Right hindlimb (tissue), 1 donor: ENCODE results near the gene JSRP1.

Experiments used
- DNase-seq: peaks from one replicate; pipeline ENCODE4 v3.0.0-alpha.2; 2018

The JSRP1 gene

GRCh38 chr19:2246801-2247361 lies 9.3 kb downstream of the JSRP1 start:
- peak; percentile 38 for DNase-seq

- peak; percentile 17 for DNase-seq
Observed at GRCh38 chr19:2246014-2246620, 10.1 kb downstream of the JSRP1 start.

- peak; percentile 16 for DNase-seq
Observed at GRCh38 chr19:2245273-2245672, 10.9 kb downstream of the JSRP1 start.

GRCh38 chr19:2244486-2244885 lies 11.7 kb downstream of the JSRP1 start:
- DNase-seq: no peak

- DNase-seq: no peak
Observed at GRCh38 chr19:2244125-2244411, 12.1 kb downstream of the JSRP1 start.

- no peak for DNase-seq
Observed at GRCh38 chr19:2243274-2244124, 12.7 kb downstream of the JSRP1 start.

- DNase-seq: no peak
Observed at GRCh38 chr19:2242816-2243215, 13.4 kb downstream of the JSRP1 start.

GRCh38 chr19:2242092-2242537 lies 14.1 kb downstream of the JSRP1 start:
- DNase-seq: no peak

- DNase-seq: no peak
Observed at GRCh38 chr19:2240881-2241760, 15.1 kb downstream of the JSRP1 start.

- no peak for DNase-seq
Observed at GRCh38 chr19:2239771-2240770, 16.1 kb downstream of the JSRP1 start.

GRCh38 chr19:2239173-2239572 lies 17.0 kb downstream of the JSRP1 start:
- DNase-seq: no peak

GRCh38 chr19:2237869-2238153 lies 18.4 kb downstream of the JSRP1 start:
- no peak for DNase-seq

GRCh38 chr19:2237051-2237868 lies 19.0 kb downstream of the JSRP1 start:
- DNase-seq: no peak

- peak; percentile 99 for DNase-seq
Observed at GRCh38 chr19:2236314-2237050, 19.7 kb downstream of the JSRP1 start, which contains the start of the genes PLEKHJ1 and SF3A2. Gene PLEKHJ1, minus strand, starts transcription at chr19:2236329. Its CDS starts 81 bp downstream, at chr19:2236248. Gene SF3A2, plus strand, starts transcription at chr19:2236824. Its CDS starts 6,595 bp downstream, at chr19:2243419.

GRCh38 chr19:2236064-2236313 lies 20.2 kb downstream of the JSRP1 start:
- no peak for DNase-seq

GRCh38 chr19:2235381-2236063 lies 20.7 kb downstream of the JSRP1 start:
- no peak for DNase-seq

GRCh38 chr19:2234996-2235380 lies 21.2 kb downstream of the JSRP1 start:
- no peak for DNase-seq

GRCh38 chr19:2233601-2234280 lies 22.5 kb downstream of the JSRP1 start:
- no peak for DNase-seq
